Chondrocyte (in vitro differentiated cells): Measurements from ENCODE around the gene IGFBP7. TPM values are rescaled to one million over a fixed set of nuclear protein-coding genes. Genes with fewer than 3 reads are reported as not detected.
"Not testable (repeated sequence)": the region's sequence is repeated elsewhere in the genome, so short reads cannot be mapped to it uniquely, and the experiment has no call there.

Experiments
- DNase-seq: peaks from one replicate; pipeline ENCODE4 v3.0.0; 2021; ENCODE audit warnings: mixed read lengths, low spot score
- H3K27ac Mint-ChIP-seq: one replicate; pipeline ENCODE4 v1.8.0; 2021; ENCODE audit warnings: mild to moderate bottlenecking, moderate library complexity, mixed read lengths; ENCODE audit not compliant: unreplicated experiment
- H3K27me3 Mint-ChIP-seq: 2 replicates; pipeline ENCODE4 v1.8.0; 2021; ENCODE audit warnings: low read depth, mixed read lengths
- H3K36me3 Mint-ChIP-seq: 2 replicates; pipeline ENCODE4 v1.8.0; 2021; ENCODE audit warnings: low read depth, mixed read lengths
- H3K4me1 Mint-ChIP-seq: 2 replicates; pipeline ENCODE4 v1.8.0; 2021; ENCODE audit warnings: low read depth, mild to moderate bottlenecking, mixed read lengths
- H3K4me3 Mint-ChIP-seq: one replicate; pipeline ENCODE4 v1.8.0; 2021; ENCODE audit warnings: mild to moderate bottlenecking, moderate library complexity, mixed read lengths; ENCODE audit not compliant: unreplicated experiment
- H3K9me3 Mint-ChIP-seq: 2 replicates; pipeline ENCODE4 v1.8.0; 2021; ENCODE audit warnings: low read depth, mixed read lengths
- CTCF ChIP-seq: fragments of 200-600 bp; sonication (generic); IDR thresholded peaks from 2 replicates; pipeline ENCODE4 v1.5.0; 2021; ENCODE audit warnings: antibody characterized with exemption, mild to moderate bottlenecking, moderate library complexity
- total RNA-seq: library from RNA; stranded (reverse); gene quantifications from 3 replicates; pipeline ENCODE4 v1.2.1, GENCODE V29; 2021

IGFBP7 gene
- total RNA-seq, 1 donor from 2014 or later: 5,125 TPM

- Mint-ChIP-seq H3K4me1 (peaks cover 100% of the 10 kb centered on the region), H3K27ac (peak overlapping the region; percentile 98), H3K27me3 (no peaks in the 10 kb centered on the region), H3K4me3 (peak overlapping the region; percentile 35), H3K9me3 (no peaks in the 10 kb centered on the region), H3K36me3 (peaks cover 39% of the 10 kb centered on the region)
- peak; percentile 31 for TF ChIP-seq CTCF
- DNase-seq: no peak
Observed at GRCh38 chr4:57064811-57065711, 45.1 kb downstream of the IGFBP7 start.

DNA sequence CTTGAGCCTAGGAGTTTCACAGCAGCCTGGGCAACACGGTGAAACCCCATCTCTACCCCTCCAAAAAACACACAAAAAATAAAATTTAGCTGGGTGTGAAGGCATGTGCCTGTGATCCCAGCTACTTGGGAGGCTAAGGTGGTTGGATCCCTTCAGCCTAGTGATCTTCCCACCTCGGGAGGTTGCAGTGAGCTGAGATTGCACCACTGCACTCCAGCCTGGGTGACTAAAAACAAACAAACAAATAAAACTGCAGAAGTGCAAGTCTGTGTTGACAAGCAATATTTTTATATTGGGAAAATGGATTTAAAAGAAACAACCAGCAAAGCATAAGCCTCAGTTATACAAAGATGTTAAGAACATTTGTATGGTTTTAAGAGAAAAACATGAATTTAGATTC is 46.1 kb downstream of the IGFBP7 start:
- DNase-seq: no peak

DNA sequence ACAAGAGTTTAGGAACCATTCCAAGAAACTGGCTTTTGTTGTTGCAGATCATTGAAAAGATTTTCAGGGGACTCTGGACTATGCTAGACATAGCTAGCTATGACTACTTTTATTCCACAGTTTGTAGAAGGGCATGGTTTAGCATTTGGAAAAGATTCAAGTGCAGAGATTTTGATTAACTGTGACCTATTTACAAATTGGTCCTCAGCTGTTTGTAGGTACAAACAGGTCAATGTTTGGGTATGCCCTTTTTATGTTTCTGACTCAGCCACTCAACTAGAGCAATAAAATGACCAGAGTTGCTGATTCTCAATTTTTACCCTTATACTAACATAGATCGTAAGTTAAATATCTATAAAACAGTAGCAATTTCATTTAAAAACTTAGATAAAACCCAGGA is 46.7 kb downstream of the IGFBP7 start:
- Mint-ChIP-seq H3K9me3 (no peaks in the 10 kb centered on the region), H3K36me3 (peaks cover 38% of the 10 kb centered on the region), H3K27me3 (no peaks in the 10 kb centered on the region), H3K4me3 (no peak overlapping the region), H3K27ac (peak overlapping the region; percentile 98), H3K4me1 (peaks cover 100% of the 10 kb centered on the region)
- TF ChIP-seq CTCF: no peak
- no peak for DNase-seq

More for the DNA sequence above, 46.1 kb downstream of the IGFBP7 start:
- H3K27ac Mint-ChIP-seq: peak overlapping the region; percentile 98
- no peak for TF ChIP-seq CTCF
- peaks cover 100% of the 10 kb centered on the region for H3K4me1 Mint-ChIP-seq
- H3K4me3 Mint-ChIP-seq: peak overlapping the region; percentile 8
- H3K27me3 Mint-ChIP-seq: no peaks in the 10 kb centered on the region
- peaks cover 40% of the 10 kb centered on the region for H3K36me3 Mint-ChIP-seq
- H3K9me3 Mint-ChIP-seq: no peaks in the 10 kb centered on the region

- H3K36me3 Mint-ChIP-seq: peaks cover 33% of the 10 kb centered on the region
Observed at GRCh38 chr4:57061395-57061794, 48.8 kb downstream of the IGFBP7 start.

DNA sequence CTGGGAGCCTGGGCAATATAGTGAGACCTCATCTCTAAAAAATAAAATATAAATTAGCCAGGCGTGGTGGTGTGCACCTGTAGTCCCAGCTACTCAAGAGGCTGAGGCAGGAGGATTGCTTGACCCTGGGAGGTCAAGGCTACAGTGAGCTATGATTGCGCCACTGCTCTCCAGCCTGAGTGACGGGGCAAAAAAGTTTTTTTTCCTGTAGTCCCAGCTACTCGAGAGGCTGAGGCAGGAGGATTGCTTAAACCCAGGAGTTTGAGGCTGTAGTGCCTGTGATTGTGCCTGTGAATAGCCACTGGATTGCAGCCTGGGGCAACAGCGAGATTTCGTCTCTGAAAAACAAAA is 49.5 kb downstream of the IGFBP7 start:
- Mint-ChIP-seq H3K4me3 (peak overlapping the region; percentile 16), H3K27ac (peak overlapping the region; percentile 98), H3K36me3 (peaks cover 35% of the 10 kb centered on the region), H3K4me1 (peaks cover 100% of the 10 kb centered on the region)
- H3K9me3 Mint-ChIP-seq, DNase-seq, H3K27me3 Mint-ChIP-seq: not testable (repeated sequence)

More at GRCh38 chr4:57061395-57061794, 48.8 kb downstream of the IGFBP7 start:
- Mint-ChIP-seq H3K4me3 (peak overlapping the region; percentile 35), H3K27ac (peak overlapping the region; percentile 98), H3K9me3 (no peaks in the 10 kb centered on the region), H3K27me3 (no peaks in the 10 kb centered on the region), H3K4me1 (peaks cover 100% of the 10 kb centered on the region)
- no peak for TF ChIP-seq CTCF
- DNase-seq: no peak
